Measurements from ENCODE around the gene ARHGDIG.

Gene ARHGDIG

DNA sequence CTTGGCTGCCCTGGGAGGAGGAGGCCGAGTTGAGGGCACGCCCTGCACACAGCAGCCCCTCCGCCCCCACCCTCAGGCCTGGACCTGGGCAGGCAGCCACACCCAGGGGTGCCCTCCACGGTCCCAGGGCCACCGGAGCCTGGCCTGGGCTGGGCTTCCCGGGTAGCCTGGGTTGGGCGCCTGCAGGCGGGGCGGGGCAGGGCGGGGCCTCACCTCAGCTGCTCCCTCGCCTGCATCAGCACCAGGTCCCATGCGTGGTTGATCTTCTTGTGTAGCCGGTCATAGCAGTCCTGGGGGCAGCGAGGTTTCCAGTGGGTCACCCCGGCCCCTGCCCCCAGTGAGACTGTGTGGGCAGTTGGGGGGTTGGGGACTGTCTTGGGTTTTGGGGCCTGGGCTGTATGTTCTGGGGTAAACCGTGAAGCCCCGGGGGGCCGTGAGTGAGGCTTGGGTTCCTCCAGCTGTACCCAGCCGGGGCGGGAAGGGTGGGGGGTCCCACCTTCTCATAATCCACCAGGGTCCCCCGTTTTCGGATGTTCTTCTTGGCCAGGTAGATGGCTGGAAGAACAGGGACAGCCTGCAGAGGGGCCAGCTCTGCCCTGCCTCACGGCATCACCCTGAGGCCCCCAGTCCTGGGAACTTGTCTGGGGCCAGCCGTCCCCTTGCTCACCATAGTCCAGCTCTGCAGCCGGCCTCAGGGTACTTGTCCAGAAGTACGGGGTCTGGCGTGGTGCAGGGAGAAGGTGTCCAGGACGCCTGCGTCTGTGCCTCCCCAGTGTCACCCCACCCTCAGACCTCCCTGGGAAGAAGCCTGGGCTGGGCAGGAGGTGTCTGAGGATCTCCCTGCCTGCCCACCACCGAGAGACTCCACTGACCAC, 6.6 kb upstream of the ARHGDIG start:
- Histone ChIP-seq H3K36me3 (no peaks in the 10 kb centered on the region), H3K9me3 (ENCODE audit: severe bottlenecking) (no peaks in the 10 kb centered on the region), H3K27ac (no peak overlapping the region), H3K4me3 (ENCODE audit: low read depth, low read length) (no peak overlapping the region), H3K27me3 (ENCODE audit: insufficient read depth, low read depth, severe bottlenecking) (no peaks in the 10 kb centered on the region)
- DNase-seq, result no peak
- TF ChIP-seq, protein P1, sequence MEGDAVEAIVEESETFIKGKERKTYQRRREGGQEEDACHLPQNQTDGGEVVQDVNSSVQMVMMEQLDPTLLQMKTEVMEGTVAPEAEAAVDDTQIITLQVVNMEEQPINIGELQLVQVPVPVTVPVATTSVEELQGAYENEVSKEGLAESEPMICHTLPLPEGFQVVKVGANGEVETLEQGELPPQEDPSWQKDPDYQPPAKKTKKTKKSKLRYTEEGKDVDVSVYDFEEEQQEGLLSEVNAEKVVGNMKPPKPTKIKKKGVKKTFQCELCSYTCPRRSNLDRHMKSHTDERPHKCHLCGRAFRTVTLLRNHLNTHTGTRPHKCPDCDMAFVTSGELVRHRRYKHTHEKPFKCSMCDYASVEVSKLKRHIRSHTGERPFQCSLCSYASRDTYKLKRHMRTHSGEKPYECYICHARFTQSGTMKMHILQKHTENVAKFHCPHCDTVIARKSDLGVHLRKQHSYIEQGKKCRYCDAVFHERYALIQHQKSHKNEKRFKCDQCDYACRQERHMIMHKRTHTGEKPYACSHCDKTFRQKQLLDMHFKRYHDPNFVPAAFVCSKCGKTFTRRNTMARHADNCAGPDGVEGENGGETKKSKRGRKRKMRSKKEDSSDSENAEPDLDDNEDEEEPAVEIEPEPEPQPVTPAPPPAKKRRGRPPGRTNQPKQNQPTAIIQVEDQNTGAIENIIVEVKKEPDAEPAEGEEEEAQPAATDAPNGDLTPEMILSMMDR (IDR thresholded peaks at IDR 0.05; ENCODE audit: low read depth, low read length), result no peak

DNA sequence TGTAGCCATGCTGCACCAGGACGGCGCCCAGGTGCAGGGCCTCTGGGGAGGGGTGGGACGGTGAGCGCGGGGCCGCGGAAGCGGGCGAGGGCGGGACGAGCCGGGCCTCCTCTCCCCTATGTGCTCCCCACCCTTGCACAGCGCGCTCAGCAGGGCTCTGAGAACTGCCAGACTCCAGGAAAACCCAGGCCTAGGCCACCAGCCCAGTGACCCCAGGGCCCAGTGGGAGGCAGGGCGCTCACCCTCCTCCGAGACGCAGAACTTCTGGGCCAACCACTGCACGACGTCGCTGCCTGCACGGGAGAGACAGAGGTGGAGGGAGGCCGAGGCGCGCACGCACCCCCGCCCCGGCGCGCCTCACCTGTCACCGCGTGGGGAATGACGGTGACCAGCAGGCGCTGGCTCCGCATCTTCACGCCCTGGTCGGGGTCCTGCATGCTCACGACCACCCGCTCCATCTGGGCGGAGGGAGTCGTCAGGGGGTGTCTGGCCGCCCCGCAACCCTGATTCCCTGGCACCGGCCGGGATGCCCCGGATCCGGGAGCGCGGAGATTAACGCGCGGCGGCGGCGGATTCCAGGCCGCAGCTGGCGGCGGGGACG, 5.2 kb upstream of the ARHGDIG start:
- Histone ChIP-seq H3K9me3 (ENCODE audit: severe bottlenecking) (no peaks in the 10 kb centered on the region), H3K27me3 (ENCODE audit: insufficient read depth, low read depth, severe bottlenecking) (no peaks in the 10 kb centered on the region), H3K27ac (no peak overlapping the region)

DNA sequence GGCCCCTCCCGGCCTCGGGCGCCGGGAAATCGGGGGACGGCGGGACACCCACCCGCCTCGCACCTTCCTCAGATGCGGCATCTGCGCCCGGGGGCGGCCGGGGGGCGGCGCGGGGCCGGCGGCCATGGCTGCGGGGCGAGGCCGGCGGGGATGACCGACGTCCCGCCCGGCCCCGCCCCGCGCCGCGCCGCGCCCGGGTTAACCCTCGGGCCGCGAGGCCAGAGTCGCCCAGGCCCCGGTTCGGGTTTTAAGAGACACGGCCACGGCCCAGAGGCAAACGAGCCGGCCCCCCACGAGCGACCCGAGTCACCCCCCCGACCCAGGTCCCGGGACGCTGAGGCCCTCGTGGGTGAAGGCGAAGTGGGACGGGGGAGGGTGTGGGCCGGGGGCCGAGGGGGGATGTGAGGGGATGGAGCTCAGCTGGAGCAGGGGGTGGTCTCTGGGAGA, 4.6 kb upstream of the ARHGDIG start, which contains the start of gene RGS11:
Gene RGS11, minus strand, starts transcription at position 159 of the 447 bp plus-strand sequence. Its CDS starts 33 bp downstream, at position 126.
- no peak within 1 kb of the TSS for H3K27ac ChIP-seq
- peak within 1 kb of the TSS; percentile 48 for H3K4me3 ChIP-seq (ENCODE audit: low read depth, low read length)
- H3K36me3 ChIP-seq, result no peaks in the 10 kb centered on the region
- no peak for DNase-seq
- TF ChIP-seq, protein P1 (IDR thresholded peaks at IDR 0.05; ENCODE audit: low read depth, low read length), result no peak
- H3K9me3 ChIP-seq (ENCODE audit: severe bottlenecking), result no peaks in the 10 kb centered on the region
- no peaks in the 10 kb centered on the region for H3K27me3 ChIP-seq (ENCODE audit: insufficient read depth, low read depth, severe bottlenecking)

More for the DNA sequence above, 5.2 kb upstream of the ARHGDIG start:
- TF ChIP-seq, protein P1 (IDR thresholded peaks at IDR 0.05; ENCODE audit: low read depth, low read length), result no peak
- peak overlapping the region; percentile 48 for H3K4me3 ChIP-seq (ENCODE audit: low read depth, low read length)
- DNase-seq, result no peak
- H3K36me3 ChIP-seq, result no peaks in the 10 kb centered on the region

DNA sequence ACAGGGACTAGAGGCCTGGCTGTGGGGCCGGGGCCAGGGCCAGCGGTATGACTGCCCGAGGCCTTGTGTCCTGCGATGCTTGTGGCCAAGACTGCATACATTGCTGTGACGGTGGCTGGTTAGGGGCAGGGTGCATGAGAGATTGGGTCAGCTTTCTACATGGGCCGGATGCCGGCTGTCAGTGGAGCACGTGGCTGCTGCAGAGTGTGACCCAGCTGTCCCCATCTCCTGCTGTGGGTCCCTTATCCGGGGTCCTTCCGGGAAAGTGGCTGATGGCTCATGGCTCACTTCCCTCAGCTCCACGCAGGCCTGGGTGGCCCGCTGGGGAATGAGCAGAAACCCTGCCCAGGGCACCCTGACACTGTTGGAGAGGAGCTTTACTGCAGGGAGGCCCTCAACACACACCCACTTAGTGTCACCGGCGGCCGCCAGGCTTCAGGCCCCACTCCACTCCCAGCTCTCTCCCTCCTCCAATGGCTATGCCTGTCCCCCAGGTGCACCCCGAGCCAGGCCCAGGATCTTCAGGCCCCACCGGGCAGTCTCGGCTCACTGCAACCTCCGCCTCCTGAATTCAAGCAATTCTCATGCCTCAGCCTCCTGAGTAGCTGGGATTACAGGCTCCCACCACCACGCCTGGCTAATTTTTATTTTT, 3.8 kb upstream of the ARHGDIG start:
- DNase-seq, result no peak
- no peaks in the 10 kb centered on the region for H3K27me3 ChIP-seq (ENCODE audit: insufficient read depth, low read depth, severe bottlenecking)
- H3K4me3 ChIP-seq (ENCODE audit: low read depth, low read length), result no peak overlapping the region

DNA sequence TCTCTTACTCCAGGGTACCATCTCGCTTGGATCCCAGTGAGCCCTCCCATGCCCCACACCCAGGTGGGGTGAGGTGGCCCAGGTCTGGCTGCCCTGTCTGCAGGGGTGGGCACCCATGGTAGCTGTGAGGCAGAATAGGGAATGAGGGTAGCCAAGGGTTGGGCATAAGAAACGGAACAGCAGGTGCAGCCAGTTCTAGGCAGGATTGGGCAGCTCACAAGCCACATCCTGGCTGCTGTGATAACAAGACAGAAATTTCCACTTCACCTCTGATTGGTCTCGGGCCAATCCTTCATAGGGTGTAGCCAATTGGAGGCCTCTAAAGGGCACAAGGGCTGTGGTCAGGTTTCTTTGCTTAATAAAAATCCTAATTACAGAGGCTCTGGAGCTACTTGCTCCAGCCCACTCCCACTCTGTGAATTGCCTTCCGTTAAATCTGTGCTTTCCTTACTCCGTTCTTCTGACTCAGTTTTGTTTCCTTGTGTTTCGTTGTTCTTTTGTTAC, 1.5 kb upstream of the ARHGDIG start:
- Histone ChIP-seq H3K27me3 (ENCODE audit: insufficient read depth, low read depth, severe bottlenecking) (no peaks in the 10 kb centered on the region), H3K4me3 (ENCODE audit: low read depth, low read length) (no peak overlapping the region), H3K27ac (no peak overlapping the region), H3K9me3 (ENCODE audit: severe bottlenecking) (no peaks in the 10 kb centered on the region), H3K36me3 (no peaks in the 10 kb centered on the region)
- no peak for DNase-seq
- TF ChIP-seq, protein P1 (IDR thresholded peaks at IDR 0.05; ENCODE audit: low read depth, low read length), result no peak

More for the DNA sequence above, 3.8 kb upstream of the ARHGDIG start:
- Histone ChIP-seq H3K27ac (no peak overlapping the region), H3K36me3 (no peaks in the 10 kb centered on the region), H3K9me3 (ENCODE audit: severe bottlenecking) (no peaks in the 10 kb centered on the region)
- TF ChIP-seq, protein P1 (IDR thresholded peaks at IDR 0.05; ENCODE audit: low read depth, low read length), result no peak

Measured in WERI-Rb-1 (cell line).